HCT116 (cell line): ENCODE measurements around the gene UPB1. TPM values are rescaled to one million over a fixed set of nuclear protein-coding genes. Genes with fewer than 3 reads are reported as not detected.

Source experiments
- ATAC-seq: fragments of 200-7000 bp; cut with Tn5 transposase; 2 replicates; pipeline ENCODE4 v1.9.1; 2020; ENCODE audit warnings: mild to moderate bottlenecking, moderate library complexity
- BruUV-seq: library from RNA; stranded (reverse); fragments of 400-500 nt; replicated peaks from 2 replicates; lab custom pipeline; 2021; lab: Mats Ljungman, UMichigan
- CTCF ChIA-PET: fragments of 300-600 bp; sonication (Branson Sonifier 250); formaldehyde crosslinking; loops from one replicate; lab custom pipeline; 2021; ENCODE audit warnings: antibody characterized with exemption; lab: Charles Lee
- POLR2A ChIA-PET: fragments of 300-600, 350-600 bp; sonication (Branson Sonifier 250); formaldehyde crosslinking; loops from one replicate; lab custom pipeline; 2021; ENCODE audit warnings: antibody characterized with exemption; lab: Charles Lee
- RAD21 ChIA-PET, 2 experiments: fragments of 300-600 bp; sonication (Branson Sonifier 250); formaldehyde crosslinking; loops; one replicate each; lab custom pipeline; 2023; ENCODE audit warnings: low total read pairs in 2 of 2; ENCODE audit not compliant: uncharacterized antibody in 2 of 2, unreplicated experiment in 2 of 2, low non-redundant PET in 1 of 2; lab: Charles Lee
- DNase-seq: peaks from one replicate; pipeline ENCODE4 v3.0.0-alpha.2; 2010; ENCODE audit warnings: low read depth, low spot score
- H2AFZ ChIP-seq: fragments of 200-600 bp; shearing (Covaris generic), sonication (generic); 2 replicates; pipeline ENCODE4 v1.6.1; 2017; ENCODE audit warnings: low read depth, mixed run types, mixed read lengths, antibody characterized with exemption, low read length; ENCODE audit not compliant: poor library complexity, severe bottlenecking
- H3K27ac ChIP-seq: 2 replicates; pipeline ENCODE4 v1.5.1; 2012; ENCODE audit warnings: low read depth, low read length
- H3K27me3 ChIP-seq: fragments of 200-600 bp; sonication (generic); 2 replicates; pipeline ENCODE4 v1.6.1; 2016; ENCODE audit warnings: mixed run types, low read length, mixed read lengths; ENCODE audit not compliant: insufficient read depth
- H3K36me3 ChIP-seq, 2 experiments: fragments of 200-500 bp in 1 of 2; fragments of 200-600 bp in 1 of 2; sonication (Bioruptor generic) in 1 of 2; sonication (generic) in 1 of 2; 2 replicates each; pipeline versions ENCODE4 v1.5.1 to v1.6.1; 2014 to 2016; ENCODE audit warnings: low read length in 2 of 2, inconsistent platforms in 1 of 2, mixed read lengths in 1 of 2, mixed run types in 1 of 2; ENCODE audit not compliant: insufficient read depth in 2 of 2, control insufficient read depth in 1 of 2
- H3K4me1 ChIP-seq, 2 experiments: fragments of 200-600 bp in 1 of 2; sonication (generic) in 1 of 2; 2 replicates each; pipeline versions ENCODE4 v1.5.1 to v1.6.1; 2012 to 2017; ENCODE audit warnings: low read length in 2 of 2, inconsistent platforms in 1 of 2, mild to moderate bottlenecking in 1 of 2, mixed read lengths in 1 of 2, mixed run types in 1 of 2, moderate library complexity in 1 of 2; ENCODE audit not compliant: insufficient read depth in 2 of 2, control insufficient read depth in 1 of 2
- H3K4me2 ChIP-seq: fragments of 200-600 bp; sonication (generic); 2 replicates; pipeline ENCODE4 v1.6.1; 2017; ENCODE audit warnings: mixed run types, low read length, mixed read lengths
- H3K4me3 ChIP-seq, 2 experiments: fragments of 200-600 bp in 1 of 2; sonication (generic) in 1 of 2; replicated peaks in 1 of 2; 2 replicates each; pipeline ENCODE4 v1.5.1; 2011 to 2016; ENCODE audit warnings: low read length in 2 of 2, control low read depth in 1 of 2, low read depth in 1 of 2, mild to moderate bottlenecking in 1 of 2, mixed read lengths in 1 of 2, mixed run types in 1 of 2
- H3K79me2 ChIP-seq: fragments of 200-600 bp; sonication (generic); 2 replicates; pipeline ENCODE4 v1.6.1; 2017; ENCODE audit warnings: mild to moderate bottlenecking, mixed run types, low read length, moderate library complexity, mixed read lengths; ENCODE audit not compliant: insufficient read depth
- H3K9ac ChIP-seq: fragments of 200-600 bp; sonication (generic); 2 replicates; pipeline ENCODE4 v1.6.1; 2016; ENCODE audit warnings: low read length, mixed read lengths
- H3K9me2 ChIP-seq: fragments of 200-600 bp; sonication (generic), shearing (Covaris generic); 2 replicates; pipeline ENCODE4 v1.6.1; 2017; ENCODE audit warnings: mixed run types, mild to moderate bottlenecking, moderate library complexity; ENCODE audit not compliant: insufficient read depth
- H3K9me3 ChIP-seq, 2 experiments: fragments of 200-500 bp in 1 of 2; fragments of 200-600 bp in 1 of 2; sonication (Bioruptor generic) in 1 of 2; sonication (generic) in 1 of 2; 2 replicates each; pipeline ENCODE4 v1.6.1; 2014 to 2017; ENCODE audit warnings: low read length in 2 of 2, mixed read lengths in 2 of 2, inconsistent platforms in 1 of 2, low read depth in 1 of 2, mild to moderate bottlenecking in 1 of 2, mixed run types in 1 of 2, moderate library complexity in 1 of 2; ENCODE audit not compliant: control insufficient read depth in 1 of 2, insufficient read depth in 1 of 2
- H4K20me1 ChIP-seq: fragments of 200-600 bp; sonication (generic), shearing (Covaris generic); 2 replicates; pipeline ENCODE4 v1.6.1; 2017; ENCODE audit warnings: mixed run types, mild to moderate bottlenecking, moderate library complexity; ENCODE audit not compliant: insufficient read depth
- CEBPB ChIP-seq: IDR thresholded peaks from 2 replicates; pipeline ENCODE4 v1.6.1; 2012; ENCODE audit warnings: low read depth
- FOSL1 ChIP-seq: IDR thresholded peaks from 2 replicates; pipeline ENCODE4 v1.6.1; 2012; ENCODE audit warnings: low read depth
- JUND ChIP-seq: IDR thresholded peaks from 2 replicates; pipeline ENCODE4 v1.6.1; 2012
- POLR2AphosphoS5 ChIP-seq: IDR thresholded peaks from 2 replicates; pipeline ENCODE4 v1.6.1; 2011; ENCODE audit warnings: mild to moderate bottlenecking, low read depth, low read length, moderate library complexity
- RAD21 ChIP-seq: IDR thresholded peaks from 2 replicates; pipeline ENCODE4 v1.6.1; 2012; ENCODE audit warnings: low read depth, mild to moderate bottlenecking
- REST ChIP-seq: IDR thresholded peaks from 2 replicates; pipeline ENCODE4 v1.6.1; 2012; ENCODE audit warnings: low read depth
- SIN3A ChIP-seq: IDR thresholded peaks from 2 replicates; pipeline ENCODE4 v1.6.1; 2012; ENCODE audit warnings: low read depth
- SP1 ChIP-seq: IDR thresholded peaks from 2 replicates; pipeline ENCODE4 v1.6.1; 2012; ENCODE audit warnings: low read depth
- SRF ChIP-seq: IDR thresholded peaks from 2 replicates; pipeline ENCODE4 v1.6.1; 2012; ENCODE audit warnings: low read depth
- TCF7L2 ChIP-seq: IDR thresholded peaks from 2 replicates; pipeline ENCODE4 v1.7.0; 2011; ENCODE audit warnings: borderline replicate concordance, inconsistent platforms; ENCODE audit not compliant: insufficient read depth, insufficient read length; ENCODE audit errors: extremely low read depth
- ZBTB33 ChIP-seq: IDR thresholded peaks from 2 replicates; pipeline ENCODE4 v1.6.1; 2011; ENCODE audit warnings: mild to moderate bottlenecking, low read length, moderate library complexity; ENCODE audit not compliant: insufficient replicate concordance; ENCODE audit errors: extremely low read depth
- ZFX ChIP-seq: fragments of 450-650 bp; IDR thresholded peaks from 2 replicates; pipeline ENCODE4 v1.6.1; 2017
- ZNF274 ChIP-seq: fragments of 200-500 bp; sonication (Bioruptor generic); IDR thresholded peaks from 2 replicates; pipeline ENCODE4 v1.6.1; 2014; ENCODE audit warnings: mild to moderate bottlenecking, low read depth, low read length, inconsistent platforms
- intact Hi-C: fragments of 100-400 bp; cut with micrococcal nuclease; formaldehyde crosslinking; loops from 2 replicates; pipeline ENCODE4 v1.10.0; 2022
- total RNA-seq: library from RNA; stranded (reverse); gene quantifications from one replicate; pipeline ENCODE4 v1.2.1, GENCODE V29; 2021; ENCODE audit not compliant: unreplicated experiment
- TF ChIP-seq, protein P1 (sequence below), 3 experiments: fragments of 200-600 bp in 1 of 3; sonication (generic) in 1 of 3; IDR thresholded peaks in 2 of 3; conservative IDR thresholded peaks in 1 of 3; 2 replicates each; pipeline ENCODE4 v1.5.1; 2012 to 2017; ENCODE audit warnings: low read depth in 2 of 3, low read length in 2 of 3, antibody characterized with exemption in 1 of 3, borderline replicate concordance in 1 of 3, control low read depth in 1 of 3, mild to moderate bottlenecking in 1 of 3, mixed read lengths in 1 of 3, mixed run types in 1 of 3, moderate library complexity in 1 of 3; ENCODE audit not compliant: insufficient read depth in 1 of 3

The UPB1 gene
- total RNA-seq, 1 experiment from 2014 or later = 0.27 TPM

DNA sequence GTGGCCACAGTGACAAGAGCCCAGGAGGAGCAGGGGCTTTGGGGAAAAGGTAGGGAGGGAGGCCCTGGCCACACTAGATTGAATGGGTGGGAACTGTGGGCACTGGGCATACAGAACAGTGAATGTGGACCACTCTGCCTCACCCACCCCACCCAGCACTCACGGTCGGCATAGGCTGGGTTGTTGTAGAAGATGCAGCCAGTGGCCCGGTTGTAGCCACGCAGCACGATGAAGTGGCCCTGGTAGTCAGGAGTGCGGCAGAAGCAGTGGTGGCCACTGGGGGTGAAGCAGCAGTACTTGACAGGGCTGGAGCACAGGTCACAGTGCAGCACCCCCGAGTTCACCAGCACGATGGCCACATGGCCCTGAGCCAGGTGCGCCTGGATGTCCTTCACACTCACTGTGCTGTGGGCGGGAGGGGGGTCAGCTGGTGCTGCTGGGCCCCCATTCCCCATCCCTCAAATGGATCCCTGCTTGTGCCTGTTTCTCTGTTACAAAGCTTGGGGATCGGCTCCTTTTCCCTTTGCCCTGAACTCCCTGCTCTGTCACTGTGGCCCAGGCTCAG, 48.6 kb downstream of the UPB1 start:
- BruUV-seq = no TSS peak
- ATAC-seq = no peak
- POLR2A ChIA-PET = no interaction called here

More for the DNA sequence above, 48.6 kb downstream of the UPB1 start:
- RAD21 ChIA-PET = no interaction called here
- Histone ChIP-seq H3K4me1 (no peaks in the 10 kb centered on the region), H3K36me3 (peaks cover 0 to 13% of the 10 kb centered on the region in 2 experiments; a peak in 3 of 4 replicates), H3K79me2 (no peaks in the 10 kb centered on the region), H3K4me2 (no peak overlapping the region), H2AFZ (no peak overlapping the region), H3K27ac (no peak overlapping the region), H3K9me3 (no peaks in the 10 kb centered on the region), H3K9me2 (no peaks in the 10 kb centered on the region), H3K4me3 (no peak overlapping the region), H3K9ac (no peak overlapping the region), H4K20me1 (no peaks in the 10 kb centered on the region), H3K27me3 (no peaks in the 10 kb centered on the region)
- DNase-seq = no peak
- intact Hi-C loops = no loop called here
- TF ChIP-seq POLR2AphosphoS5 = no peak
- no peak for TF ChIP-seq JUND
- TF ChIP-seq, protein P1, sequence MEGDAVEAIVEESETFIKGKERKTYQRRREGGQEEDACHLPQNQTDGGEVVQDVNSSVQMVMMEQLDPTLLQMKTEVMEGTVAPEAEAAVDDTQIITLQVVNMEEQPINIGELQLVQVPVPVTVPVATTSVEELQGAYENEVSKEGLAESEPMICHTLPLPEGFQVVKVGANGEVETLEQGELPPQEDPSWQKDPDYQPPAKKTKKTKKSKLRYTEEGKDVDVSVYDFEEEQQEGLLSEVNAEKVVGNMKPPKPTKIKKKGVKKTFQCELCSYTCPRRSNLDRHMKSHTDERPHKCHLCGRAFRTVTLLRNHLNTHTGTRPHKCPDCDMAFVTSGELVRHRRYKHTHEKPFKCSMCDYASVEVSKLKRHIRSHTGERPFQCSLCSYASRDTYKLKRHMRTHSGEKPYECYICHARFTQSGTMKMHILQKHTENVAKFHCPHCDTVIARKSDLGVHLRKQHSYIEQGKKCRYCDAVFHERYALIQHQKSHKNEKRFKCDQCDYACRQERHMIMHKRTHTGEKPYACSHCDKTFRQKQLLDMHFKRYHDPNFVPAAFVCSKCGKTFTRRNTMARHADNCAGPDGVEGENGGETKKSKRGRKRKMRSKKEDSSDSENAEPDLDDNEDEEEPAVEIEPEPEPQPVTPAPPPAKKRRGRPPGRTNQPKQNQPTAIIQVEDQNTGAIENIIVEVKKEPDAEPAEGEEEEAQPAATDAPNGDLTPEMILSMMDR (IDR thresholded peaks at IDR 0.05 in 2 of 3, conservative IDR thresholded peaks at IDR 0.05 in 1 of 3; ENCODE audit: borderline replicate concordance in 1 of 3, insufficient read depth in 1 of 3, low read depth in 2 of 3, low read length in 2 of 3) = no peak
- no peak for TF ChIP-seq REST
- no peak for TF ChIP-seq SIN3A
- TF ChIP-seq CEBPB = no peak
- TF ChIP-seq ZNF274 = no peak
- no peak for TF ChIP-seq ZBTB33
- no peak for TF ChIP-seq SRF
- no peak for TF ChIP-seq RAD21
- TF ChIP-seq TCF7L2 = no peak
- no peak for TF ChIP-seq ZFX
- TF ChIP-seq SP1 = no peak
- TF ChIP-seq FOSL1 = no peak
- CTCF ChIA-PET = no interaction called here
